Activated naive CD4-positive, alpha-beta T cell treated with anti-CD3 and anti-CD28 coated beads for 36 hours (primary cell): ENCODE data around the gene FERMT2. TPM values are rescaled to one million over a fixed set of nuclear protein-coding genes. Genes with fewer than 3 reads are reported as not detected.
"Not testable (repeated sequence)": the region's sequence is repeated elsewhere in the genome, so short reads cannot be mapped to it uniquely, and the experiment has no call there.

Source experiments
- CTCF ChIA-PET: fragments of 350-600 bp; sonication (Branson Sonifier 250); formaldehyde crosslinking; loops from one replicate; lab custom pipeline; 2021; ENCODE audit warnings: antibody characterized with exemption; lab: Charles Lee
- DNase-seq: peaks from one replicate; pipeline ENCODE4 v3.0.0-alpha.2; 2020
- H3K27ac Mint-ChIP-seq: one replicate; pipeline ENCODE4 v1.8.0; 2021; ENCODE audit warnings: mild to moderate bottlenecking, mixed read lengths
- H3K27me3 Mint-ChIP-seq: one replicate; pipeline ENCODE4 v1.8.0; 2021; ENCODE audit warnings: low read depth, mixed read lengths
- H3K36me3 Mint-ChIP-seq: one replicate; pipeline ENCODE4 v1.8.0; 2021; ENCODE audit warnings: low read depth, mixed read lengths
- H3K4me1 Mint-ChIP-seq: one replicate; pipeline ENCODE4 v1.8.0; 2021; ENCODE audit warnings: low read depth, mixed read lengths
- H3K4me3 Mint-ChIP-seq: one replicate; pipeline ENCODE4 v1.8.0; 2021; ENCODE audit warnings: mild to moderate bottlenecking, moderate library complexity, mixed read lengths
- H3K9me3 Mint-ChIP-seq: one replicate; pipeline ENCODE4 v1.8.0; 2021; ENCODE audit warnings: mixed read lengths
- intact Hi-C: fragments of 100-400 bp; cut with micrococcal nuclease; formaldehyde crosslinking; loops from one replicate; pipeline ENCODE4 v1.15.1; 2023
- total RNA-seq, 2 experiments: library from RNA; stranded (reverse); gene quantifications; one replicate each; pipeline ENCODE4 v1.2.3, GENCODE V29; 2021

The FERMT2 gene
- total RNA-seq, 2 experiments from 2014 or later = 2.8 to 3.0 TPM

DNA sequence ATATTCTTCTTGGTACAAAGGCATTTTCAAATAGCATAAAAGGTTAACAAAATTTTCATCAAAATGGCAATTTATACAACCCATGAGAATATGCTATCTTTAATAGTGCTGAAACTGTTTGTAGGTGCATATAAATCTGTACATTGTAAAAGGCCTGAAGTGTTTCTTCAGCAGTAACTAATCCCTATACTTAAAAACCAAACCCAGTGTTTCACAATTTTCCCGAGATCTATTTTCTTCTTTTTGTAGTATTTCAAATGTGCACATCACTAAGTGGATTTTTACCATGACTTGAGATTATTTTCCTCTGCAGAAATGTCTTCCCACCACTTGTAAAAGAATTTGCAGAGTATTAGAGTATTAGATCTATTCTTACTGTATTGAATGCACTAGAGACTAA is 76.5 kb downstream of the FERMT2 start:
- intact Hi-C loops = no loop called here
- CTCF ChIA-PET = no interaction called here
- no peaks in the 10 kb centered on the region for H3K9me3 Mint-ChIP-seq
- no peak overlapping the region for H3K27ac Mint-ChIP-seq
- no peaks in the 10 kb centered on the region for H3K27me3 Mint-ChIP-seq
- no peak overlapping the region for H3K4me3 Mint-ChIP-seq
- no peaks in the 10 kb centered on the region for H3K36me3 Mint-ChIP-seq
- no peak for DNase-seq
- H3K4me1 Mint-ChIP-seq = no peaks in the 10 kb centered on the region

DNA sequence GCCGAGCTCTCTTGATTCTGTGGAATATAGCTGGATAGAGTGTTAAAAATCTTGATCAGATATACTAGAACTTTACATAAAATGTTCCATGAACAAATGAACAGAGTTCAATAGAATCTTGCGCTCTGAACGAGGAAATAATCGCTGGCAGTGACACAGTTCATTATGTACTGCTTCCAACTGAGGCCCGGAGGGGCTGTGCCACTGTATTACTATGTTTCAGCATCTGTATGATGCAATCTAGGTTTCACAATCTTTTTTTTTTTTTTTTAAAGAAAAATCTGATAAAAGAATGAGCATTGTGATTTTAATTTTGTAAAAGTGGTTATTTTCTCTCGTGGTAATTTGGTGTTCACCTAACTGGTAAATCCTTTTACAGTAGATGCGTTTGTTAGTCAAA is 77.2 kb downstream of the FERMT2 start:
- CTCF ChIA-PET = interaction anchor here (0.6 kb wide), 1 partner anchor 134 kb away, joined by 3 read pairs; no protein-coding TSS in a partner anchor
- no peak overlapping the region for H3K27ac Mint-ChIP-seq
- no peaks in the 10 kb centered on the region for H3K36me3 Mint-ChIP-seq
- no peak overlapping the region for H3K4me3 Mint-ChIP-seq
- no peaks in the 10 kb centered on the region for H3K27me3 Mint-ChIP-seq
- DNase-seq = no peak
- no peaks in the 10 kb centered on the region for H3K9me3 Mint-ChIP-seq
- intact Hi-C loops = no loop called here
- no peaks in the 10 kb centered on the region for H3K4me1 Mint-ChIP-seq

DNA sequence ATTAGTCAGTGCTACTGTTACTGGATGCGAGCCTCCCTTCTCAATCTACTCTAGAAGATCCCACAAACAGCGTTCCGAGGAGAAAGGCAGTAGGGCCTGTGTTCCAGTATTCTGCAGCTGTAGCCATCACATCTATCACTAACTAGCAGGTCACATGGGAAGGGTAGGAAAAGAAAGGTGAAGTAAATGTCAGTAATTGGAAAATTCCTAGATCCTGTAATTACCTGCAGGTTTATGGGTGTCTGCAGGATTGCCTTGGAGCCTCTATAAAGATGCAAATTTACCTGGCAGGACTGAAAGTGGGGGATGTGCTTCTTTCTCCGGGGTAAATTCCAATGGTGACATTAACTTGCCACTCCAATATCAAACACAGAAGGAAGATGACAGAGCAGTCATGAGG is 77.8 kb downstream of the FERMT2 start:
- no peaks in the 10 kb centered on the region for H3K9me3 Mint-ChIP-seq
- H3K36me3 Mint-ChIP-seq = no peaks in the 10 kb centered on the region
- no peak overlapping the region for H3K4me3 Mint-ChIP-seq
- intact Hi-C loops = no loop called here
- CTCF ChIA-PET = no interaction called here
- no peak overlapping the region for H3K27ac Mint-ChIP-seq
- no peaks in the 10 kb centered on the region for H3K27me3 Mint-ChIP-seq
- DNase-seq = no peak
- no peaks in the 10 kb centered on the region for H3K4me1 Mint-ChIP-seq

DNA sequence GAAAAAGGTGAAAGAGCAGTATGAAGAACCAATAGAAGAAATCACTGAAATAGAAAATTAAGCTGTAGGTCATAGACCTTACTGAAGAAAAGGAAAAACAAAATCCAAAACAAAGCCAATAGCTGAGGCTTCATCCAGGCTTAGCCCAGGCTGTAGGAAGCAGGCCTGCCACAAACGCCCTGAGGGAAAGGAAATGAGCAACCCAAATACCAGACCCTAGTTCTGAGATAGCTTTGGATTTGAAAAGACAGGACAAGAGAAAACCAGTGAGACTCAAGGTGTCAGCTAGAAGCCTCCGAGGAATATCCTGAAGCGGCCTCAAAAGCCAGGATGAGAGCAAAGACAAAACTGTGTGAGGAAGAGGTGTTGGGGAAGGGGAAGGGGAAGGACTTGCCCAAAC is 79.2 kb downstream of the FERMT2 start:
- DNase-seq = no peak
- Mint-ChIP-seq H3K4me1 (no peaks in the 10 kb centered on the region), H3K36me3 (no peaks in the 10 kb centered on the region), H3K27ac (no peak overlapping the region), H3K4me3 (no peak overlapping the region), H3K27me3 (no peaks in the 10 kb centered on the region), H3K9me3 (no peaks in the 10 kb centered on the region)
- CTCF ChIA-PET = interaction anchor here (1.0 kb wide), 1 partner anchor 90 kb away, joined by 3 read pairs; no protein-coding TSS in a partner anchor
- intact Hi-C loops = no loop called here

DNA sequence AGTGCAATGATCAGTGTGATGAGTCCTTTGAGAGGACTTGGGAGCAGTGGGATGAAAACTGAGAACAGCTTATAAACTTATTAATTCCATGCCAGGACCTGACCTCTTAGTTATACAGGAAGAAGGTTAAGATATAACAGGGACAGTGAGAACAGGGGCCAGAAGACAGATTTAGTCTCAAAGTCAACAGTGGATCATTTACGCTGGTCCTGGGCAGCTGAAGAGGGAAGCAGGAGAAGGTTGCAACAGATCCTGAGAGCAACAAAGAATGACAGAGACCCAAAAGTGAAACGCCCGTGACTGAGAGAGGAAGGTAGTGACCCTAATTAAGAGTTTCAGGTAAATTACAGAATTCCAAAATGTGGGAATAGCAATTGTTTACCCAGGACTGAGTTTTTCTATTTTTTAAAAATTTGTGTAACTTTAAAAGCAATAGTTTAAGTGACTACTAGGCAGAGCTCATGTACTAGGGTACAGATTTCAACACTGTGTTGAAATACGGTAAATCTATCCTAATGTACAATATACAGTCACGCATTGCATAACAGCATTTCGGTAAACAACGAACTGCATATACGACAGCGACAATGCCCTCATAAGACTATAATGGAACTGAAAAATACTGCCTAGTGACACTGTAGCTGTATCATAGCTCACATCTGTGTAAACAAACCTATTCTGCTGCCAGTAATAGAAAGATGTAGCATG is 81.8 kb downstream of the FERMT2 start:
- H3K4me1 Mint-ChIP-seq = no peaks in the 10 kb centered on the region
- no peaks in the 10 kb centered on the region for H3K9me3 Mint-ChIP-seq
- H3K27ac Mint-ChIP-seq = no peak overlapping the region
- intact Hi-C loops = no loop called here
- CTCF ChIA-PET = interaction anchor here (0.8 kb wide), 1 partner anchor 187 kb away, joined by 3 read pairs; no protein-coding TSS in a partner anchor
- H3K27me3 Mint-ChIP-seq = no peaks in the 10 kb centered on the region
- no peak for DNase-seq
- no peaks in the 10 kb centered on the region for H3K36me3 Mint-ChIP-seq
- H3K4me3 Mint-ChIP-seq = no peak overlapping the region

- H3K27me3 Mint-ChIP-seq, H3K4me3 Mint-ChIP-seq, H3K27ac Mint-ChIP-seq, H3K9me3 Mint-ChIP-seq, CTCF ChIA-PET, H3K36me3 Mint-ChIP-seq, intact Hi-C loops, H3K4me1 Mint-ChIP-seq, DNase-seq: not testable (repeated sequence)
Observed at GRCh38 chr14:52864893-52865292, 86.0 kb downstream of the FERMT2 start.

- no peaks in the 10 kb centered on the region for H3K4me1 Mint-ChIP-seq
- no peak for DNase-seq
- no peaks in the 10 kb centered on the region for H3K27me3 Mint-ChIP-seq
- H3K4me3 Mint-ChIP-seq = no peak overlapping the region
- CTCF ChIA-PET = no interaction called here
- intact Hi-C loops = no loop called here
- no peaks in the 10 kb centered on the region for H3K9me3 Mint-ChIP-seq
- no peaks in the 10 kb centered on the region for H3K36me3 Mint-ChIP-seq
- H3K27ac Mint-ChIP-seq = no peak overlapping the region
Observed at GRCh38 chr14:52863334-52863700, 87.5 kb downstream of the FERMT2 start.

- intact Hi-C loops = no loop called here
- no peak overlapping the region for H3K27ac Mint-ChIP-seq
- no peaks in the 10 kb centered on the region for H3K27me3 Mint-ChIP-seq
- no peak for DNase-seq
- no peaks in the 10 kb centered on the region for H3K36me3 Mint-ChIP-seq
- CTCF ChIA-PET = no interaction called here
- no peak overlapping the region for H3K4me3 Mint-ChIP-seq
- no peaks in the 10 kb centered on the region for H3K4me1 Mint-ChIP-seq
- no peaks in the 10 kb centered on the region for H3K9me3 Mint-ChIP-seq
Observed at GRCh38 chr14:52862632-52863333, 88.1 kb downstream of the FERMT2 start.

DNA sequence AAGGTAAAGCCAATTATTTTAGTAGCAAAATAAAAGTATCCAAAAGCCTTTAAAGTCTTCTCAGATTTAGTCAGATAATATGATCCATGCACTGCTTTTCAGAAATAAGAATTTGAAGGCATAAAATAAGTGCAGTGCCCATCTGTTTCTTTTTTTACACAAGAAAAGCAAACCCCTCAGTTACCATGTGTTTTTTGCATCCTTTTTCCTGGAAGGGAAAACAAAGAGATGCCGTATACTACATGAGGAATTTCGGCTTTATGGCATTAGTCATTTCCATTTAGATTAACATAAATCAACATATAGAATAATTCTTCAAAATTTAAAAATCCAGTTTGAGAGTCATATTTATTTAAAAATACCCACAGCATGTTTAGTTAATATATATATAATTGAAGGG is 89.4 kb downstream of the FERMT2 start:
- no peak overlapping the region for H3K27ac Mint-ChIP-seq
- H3K4me1 Mint-ChIP-seq = no peaks in the 10 kb centered on the region
- intact Hi-C loops = no loop called here
- no peak overlapping the region for H3K4me3 Mint-ChIP-seq
- H3K27me3 Mint-ChIP-seq = no peaks in the 10 kb centered on the region
- DNase-seq = no peak
- H3K36me3 Mint-ChIP-seq = no peaks in the 10 kb centered on the region
- no peaks in the 10 kb centered on the region for H3K9me3 Mint-ChIP-seq
- CTCF ChIA-PET = no interaction called here

GRCh38 chr14:52860910-52861309 is 89.9 kb downstream of the FERMT2 start:
- no peak for DNase-seq
- intact Hi-C loops = no loop called here
- Mint-ChIP-seq H3K27ac (no peak overlapping the region), H3K4me3 (no peak overlapping the region), H3K36me3 (no peaks in the 10 kb centered on the region), H3K4me1 (no peaks in the 10 kb centered on the region), H3K27me3 (no peaks in the 10 kb centered on the region), H3K9me3 (no peaks in the 10 kb centered on the region)
- CTCF ChIA-PET = interaction anchor here (1.4 kb wide), 1 partner anchor 11 kb away, joined by 5 read pairs; no protein-coding TSS in a partner anchor

DNA sequence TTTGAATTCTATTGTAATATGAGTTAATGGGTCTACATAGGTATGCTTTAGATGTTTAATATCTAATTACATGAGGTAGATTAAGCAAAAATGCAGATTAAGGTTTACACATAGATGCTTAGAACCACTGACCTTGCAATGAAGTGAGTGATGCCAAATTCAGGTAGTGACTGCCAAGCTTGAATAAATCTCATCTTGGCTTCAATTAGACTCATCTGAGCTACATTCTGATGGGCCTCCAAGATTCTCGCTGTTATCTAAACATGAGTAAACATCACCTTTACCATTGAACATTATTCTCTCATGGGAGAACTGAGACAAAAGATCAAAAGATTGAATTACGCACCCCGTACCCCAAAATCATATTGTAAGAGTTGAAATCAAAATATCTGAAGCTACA is 90.6 kb downstream of the FERMT2 start:
- H3K4me3 Mint-ChIP-seq = no peak overlapping the region
- H3K27me3 Mint-ChIP-seq = no peaks in the 10 kb centered on the region
- intact Hi-C loops = no loop called here
- CTCF ChIA-PET = interaction anchor here (1.4 kb wide), 1 partner anchor 10 kb away, joined by 5 read pairs; no protein-coding TSS in a partner anchor
- DNase-seq = no peak
- H3K9me3 Mint-ChIP-seq = no peaks in the 10 kb centered on the region
- H3K27ac Mint-ChIP-seq = no peak overlapping the region
- H3K4me1 Mint-ChIP-seq = no peaks in the 10 kb centered on the region
- no peaks in the 10 kb centered on the region for H3K36me3 Mint-ChIP-seq

GRCh38 chr14:52856139-52856538 is 94.7 kb downstream of the FERMT2 start:
- Mint-ChIP-seq H3K4me1 (no peaks in the 10 kb centered on the region), H3K36me3 (no peaks in the 10 kb centered on the region), H3K9me3 (no peaks in the 10 kb centered on the region), H3K27me3 (no peaks in the 10 kb centered on the region), H3K27ac (no peak overlapping the region), H3K4me3 (no peak overlapping the region)
- intact Hi-C loops = no loop called here
- no peak for DNase-seq
- CTCF ChIA-PET = no interaction called here

DNA sequence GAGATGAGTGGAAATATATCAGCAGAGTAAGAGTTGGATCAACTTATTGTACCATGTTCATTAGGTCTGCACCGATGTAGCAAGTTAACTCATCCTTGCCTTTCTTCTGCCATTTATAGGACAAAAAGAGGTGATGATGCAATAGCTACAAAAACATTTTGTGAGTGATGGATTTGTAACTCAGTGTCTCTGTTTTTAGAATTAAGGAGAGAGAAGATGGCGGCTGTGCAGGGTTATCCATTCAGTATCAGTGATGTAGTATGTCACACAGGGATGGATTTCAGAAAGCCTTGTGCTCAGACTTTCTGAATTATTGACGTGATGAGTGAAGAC is 97.4 kb downstream of the FERMT2 start:
- Mint-ChIP-seq H3K27ac (no peak overlapping the region), H3K4me3 (no peak overlapping the region), H3K9me3 (no peaks in the 10 kb centered on the region), H3K4me1 (no peaks in the 10 kb centered on the region), H3K27me3 (no peaks in the 10 kb centered on the region), H3K36me3 (no peaks in the 10 kb centered on the region)
- CTCF ChIA-PET = no interaction called here
- intact Hi-C loops = no loop called here
- DNase-seq = no peak
